Activated CD4-positive, alpha-beta memory T cell treated with anti-CD3 and anti-CD28 coated beads, Interleukin-2, amount 10 ng/mL, durations not matched to agents 7 days and 5 days (primary cell): ENCODE data around the gene SLC10A4. TPM values are rescaled to one million over a fixed set of nuclear protein-coding genes. Genes with fewer than 3 reads are reported as not detected.
A peak's percentile ranks its signal among the peaks of the same experiment; 100 is the strongest.

Experiments used
- CTCF ChIA-PET: fragments of 350-600 bp; sonication (Branson Sonifier 250); formaldehyde crosslinking; loops from one replicate; lab custom pipeline; 2021; ENCODE audit warnings: antibody characterized with exemption, inconsistent platforms; lab: Charles Lee
- POLR2A ChIA-PET: fragments of 350-600 bp; sonication (Branson Sonifier 250); formaldehyde crosslinking; loops from one replicate; lab custom pipeline; 2021; ENCODE audit warnings: antibody characterized with exemption; lab: Charles Lee
- DNase-seq: peaks from one replicate; pipeline ENCODE4 v3.0.0-alpha.2; 2020
- H3K27ac Mint-ChIP-seq: one replicate; pipeline ENCODE4 v1.8.0; 2021; ENCODE audit warnings: mild to moderate bottlenecking, mixed read lengths
- H3K27me3 Mint-ChIP-seq: one replicate; pipeline ENCODE4 v1.8.0; 2021; ENCODE audit warnings: mixed read lengths
- H3K36me3 Mint-ChIP-seq: one replicate; pipeline ENCODE4 v1.8.0; 2021; ENCODE audit warnings: low read depth, mixed read lengths
- H3K4me1 Mint-ChIP-seq: one replicate; pipeline ENCODE4 v1.8.0; 2021; ENCODE audit warnings: mixed read lengths
- H3K4me3 Mint-ChIP-seq: one replicate; pipeline ENCODE4 v1.8.0; 2021; ENCODE audit warnings: mild to moderate bottlenecking, mixed read lengths
- H3K9me3 Mint-ChIP-seq: one replicate; pipeline ENCODE4 v1.8.0; 2021; ENCODE audit warnings: mixed read lengths
- total RNA-seq, 2 experiments: library from RNA; stranded (reverse); gene quantifications; one replicate each; pipeline ENCODE4 v1.2.3, GENCODE V29; 2021

SLC10A4 gene
- total RNA-seq, 2 experiments from 2014 or later, result not detected

- Mint-ChIP-seq H3K9me3 (no peaks in the 10 kb centered on the region), H3K4me1 (no peaks in the 10 kb centered on the region), H3K27ac (no peak overlapping the region), H3K27me3 (peaks cover 8% of the 10 kb centered on the region), H3K4me3 (no peak overlapping the region), H3K36me3 (no peaks in the 10 kb centered on the region)
- no peak for DNase-seq
- ChIA-PET CTCF (no interaction called here), POLR2A (no interaction called here)
Observed at GRCh38 chr4:48467891-48468290, 15.3 kb upstream of the SLC10A4 start.

DNA sequence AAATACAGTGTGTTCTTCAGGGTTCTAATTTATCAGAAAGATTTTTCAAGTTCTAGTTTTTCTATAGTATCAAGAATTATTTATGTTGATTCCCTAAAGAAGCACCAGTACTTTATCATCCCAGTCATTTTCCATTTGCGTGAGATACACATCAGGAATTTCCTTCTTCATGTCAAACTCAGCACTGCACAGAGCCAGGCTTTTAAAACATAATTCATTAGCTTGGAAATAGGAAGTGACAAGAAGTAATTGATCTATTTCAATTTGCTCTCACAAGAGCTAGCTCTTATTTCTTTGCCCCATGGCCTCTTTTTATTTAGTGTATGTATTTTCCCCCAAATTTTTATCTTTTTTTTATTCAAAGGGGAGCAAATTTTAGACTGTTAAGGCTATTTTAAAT, 13.0 kb upstream of the SLC10A4 start:
- POLR2A ChIA-PET, result no interaction called here
- no peak overlapping the region for H3K27ac Mint-ChIP-seq
- CTCF ChIA-PET, result no interaction called here

DNA sequence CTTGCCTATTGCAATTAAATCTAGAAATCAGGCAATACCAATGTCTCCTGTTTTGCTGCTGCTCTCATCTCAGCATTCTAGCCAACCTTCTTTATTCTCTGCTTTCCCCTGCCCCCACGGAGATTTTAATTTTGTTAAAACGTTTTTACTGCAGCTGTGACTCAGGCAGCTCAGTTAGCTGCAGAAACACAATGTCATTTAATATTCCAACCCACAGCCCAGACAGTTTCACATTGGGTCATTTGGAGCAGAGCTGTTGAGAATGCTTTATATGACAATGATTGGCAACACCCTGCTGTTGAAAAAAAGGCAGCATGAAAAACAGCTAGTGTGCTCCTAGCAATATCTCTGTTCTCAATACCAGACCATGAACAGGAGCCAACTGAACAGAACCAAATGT, 12.6 kb upstream of the SLC10A4 start:
- ChIA-PET CTCF (no interaction called here), POLR2A (no interaction called here)
- H3K27ac Mint-ChIP-seq, result no peak overlapping the region
- H3K36me3 Mint-ChIP-seq, result no peaks in the 10 kb centered on the region
- DNase-seq, result no peak
- H3K27me3 Mint-ChIP-seq, result peaks cover 10% of the 10 kb centered on the region
- no peaks in the 10 kb centered on the region for H3K9me3 Mint-ChIP-seq
- H3K4me1 Mint-ChIP-seq, result no peaks in the 10 kb centered on the region
- H3K4me3 Mint-ChIP-seq, result no peak overlapping the region

More for the DNA sequence above, 13.0 kb upstream of the SLC10A4 start:
- H3K4me3 Mint-ChIP-seq, result no peak overlapping the region
- DNase-seq, result no peak
- no peaks in the 10 kb centered on the region for H3K36me3 Mint-ChIP-seq
- no peaks in the 10 kb centered on the region for H3K4me1 Mint-ChIP-seq
- H3K9me3 Mint-ChIP-seq, result no peaks in the 10 kb centered on the region
- peaks cover 8% of the 10 kb centered on the region for H3K27me3 Mint-ChIP-seq

GRCh38 chr4:48472794-48473193, 10.3 kb upstream of the SLC10A4 start:
- no peak overlapping the region for H3K4me3 Mint-ChIP-seq
- H3K27ac Mint-ChIP-seq, result no peak overlapping the region
- ChIA-PET CTCF (no interaction called here), POLR2A (no interaction called here)
- H3K36me3 Mint-ChIP-seq, result no peaks in the 10 kb centered on the region
- H3K27me3 Mint-ChIP-seq, result peaks cover 15% of the 10 kb centered on the region
- no peaks in the 10 kb centered on the region for H3K4me1 Mint-ChIP-seq
- DNase-seq, result no peak
- no peaks in the 10 kb centered on the region for H3K9me3 Mint-ChIP-seq

GRCh38 chr4:48475770-48476169, 7.4 kb upstream of the SLC10A4 start:
- Mint-ChIP-seq H3K9me3 (no peaks in the 10 kb centered on the region), H3K4me1 (no peaks in the 10 kb centered on the region), H3K27ac (no peak overlapping the region), H3K27me3 (peaks cover 17% of the 10 kb centered on the region), H3K36me3 (no peaks in the 10 kb centered on the region), H3K4me3 (no peak overlapping the region)
- DNase-seq, result no peak
- ChIA-PET POLR2A (no interaction called here), CTCF (interaction anchor here (1.3 kb wide), 1 partner anchor 469 kb away, joined by 3 read pairs; no protein-coding TSS in a partner anchor)

GRCh38 chr4:48478273-48478672, 4.9 kb upstream of the SLC10A4 start:
- ChIA-PET CTCF (no interaction called here), POLR2A (no interaction called here)
- H3K4me3 Mint-ChIP-seq, result no peak overlapping the region
- DNase-seq, result no peak
- no peaks in the 10 kb centered on the region for H3K36me3 Mint-ChIP-seq
- no peaks in the 10 kb centered on the region for H3K9me3 Mint-ChIP-seq
- H3K27ac Mint-ChIP-seq, result no peak overlapping the region
- H3K4me1 Mint-ChIP-seq, result peaks cover 5% of the 10 kb centered on the region
- H3K27me3 Mint-ChIP-seq, result peaks cover 40% of the 10 kb centered on the region

DNA sequence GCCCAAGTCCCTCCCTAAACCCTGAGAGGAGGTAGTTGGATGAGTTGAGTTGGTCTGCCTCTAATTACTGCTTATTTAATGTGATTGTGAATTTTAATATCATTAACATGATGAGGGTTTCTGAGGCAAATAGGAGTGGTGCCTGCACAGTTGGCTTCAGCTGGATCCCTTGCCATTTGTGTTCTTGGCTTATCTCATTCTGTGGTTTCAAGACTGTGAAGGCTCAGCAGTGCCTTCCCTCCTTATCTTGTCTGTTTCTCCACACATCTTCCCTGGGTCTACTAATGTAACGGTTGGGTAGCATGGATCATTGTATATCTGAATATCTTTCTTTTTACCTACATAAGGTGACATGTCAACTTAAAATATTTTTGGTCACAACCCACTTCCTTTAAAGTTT, 1.6 kb upstream of the SLC10A4 start:
- no peaks in the 10 kb centered on the region for H3K9me3 Mint-ChIP-seq
- peaks cover 16% of the 10 kb centered on the region for H3K4me1 Mint-ChIP-seq
- H3K27ac Mint-ChIP-seq, result no peak overlapping the region
- no peaks in the 10 kb centered on the region for H3K36me3 Mint-ChIP-seq
- H3K27me3 Mint-ChIP-seq, result peaks cover 53% of the 10 kb centered on the region
- H3K4me3 Mint-ChIP-seq, result no peak overlapping the region
- ChIA-PET CTCF (no interaction called here), POLR2A (no interaction called here)
- DNase-seq, result no peak

GRCh38 chr4:48483777-48484493, 792 bp downstream of the SLC10A4 start:
- Mint-ChIP-seq H3K36me3 (no peaks in the 10 kb centered on the region), H3K4me1 (peaks cover 16% of the 10 kb centered on the region), H3K27me3 (peaks cover 66% of the 10 kb centered on the region), H3K27ac (no peak overlapping the region), H3K4me3 (peak overlapping the region; percentile 23), H3K9me3 (no peaks in the 10 kb centered on the region)
- no peak for DNase-seq
- ChIA-PET CTCF (no interaction called here), POLR2A (interaction anchor here (1.1 kb wide), 1 partner anchor 141 kb away, joined by 3 read pairs; no protein-coding TSS in a partner anchor)

DNA sequence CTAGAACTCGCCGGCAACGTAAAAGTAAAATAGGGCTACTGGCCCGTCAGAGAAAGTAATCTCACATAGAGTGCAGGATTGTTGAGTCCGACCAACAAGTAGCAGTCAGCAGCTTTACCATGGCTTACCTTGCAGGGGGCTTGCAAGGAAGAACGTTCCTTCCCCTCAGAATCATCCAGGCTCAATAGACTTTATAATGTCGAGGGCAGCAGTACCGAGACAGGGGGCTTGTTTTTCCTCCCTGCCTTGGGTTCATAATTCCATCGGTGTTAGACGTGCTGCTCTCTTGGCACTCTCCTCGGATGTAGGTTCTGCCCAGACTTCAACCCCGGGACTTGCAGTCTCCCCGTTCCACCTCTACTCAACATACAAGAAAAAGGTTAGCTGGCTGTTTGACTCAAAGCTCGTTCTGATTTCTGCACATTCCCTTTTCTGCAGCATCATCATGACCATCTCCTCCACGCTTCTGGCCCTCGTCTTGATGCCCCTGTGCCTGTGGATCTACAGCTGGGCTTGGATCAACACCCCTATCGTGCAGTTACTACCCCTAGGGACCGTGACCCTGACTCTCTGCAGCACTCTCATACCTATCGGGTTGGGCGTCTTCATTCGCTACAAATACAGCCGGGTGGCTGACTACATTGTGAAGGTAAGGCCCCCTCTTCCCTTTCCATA, 1.5 kb downstream of the SLC10A4 start:
- Mint-ChIP-seq H3K27ac (no peak overlapping the region), H3K27me3 (peaks cover 70% of the 10 kb centered on the region), H3K4me1 (peaks cover 19% of the 10 kb centered on the region), H3K4me3 (no peak overlapping the region), H3K9me3 (no peaks in the 10 kb centered on the region), H3K36me3 (no peaks in the 10 kb centered on the region)
- DNase-seq, result no peak
- ChIA-PET POLR2A (interaction anchor here (1.1 kb wide), 1 partner anchor 142 kb away, joined by 3 read pairs; no protein-coding TSS in a partner anchor), CTCF (no interaction called here)

DNA sequence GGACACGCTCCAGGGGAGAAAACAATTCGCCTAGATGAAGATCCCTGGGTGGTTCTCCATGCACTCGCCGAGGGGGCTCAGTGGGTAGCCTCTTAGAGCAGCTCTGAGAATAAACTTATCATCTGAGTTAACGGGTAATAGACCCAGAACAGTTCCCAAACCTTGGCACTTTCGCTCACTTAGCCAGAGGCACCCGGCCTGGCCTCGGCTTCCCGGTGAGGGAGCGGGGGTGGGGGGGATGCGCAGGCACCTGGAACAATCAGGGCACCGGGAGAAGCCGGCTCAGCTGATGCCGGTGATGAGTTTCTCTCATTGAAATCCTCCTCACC, 6.5 kb downstream of the SLC10A4 start:
- Mint-ChIP-seq H3K9me3 (no peaks in the 10 kb centered on the region), H3K4me1 (peaks cover 7% of the 10 kb centered on the region), H3K27me3 (peaks cover 58% of the 10 kb centered on the region), H3K27ac (no peak overlapping the region), H3K36me3 (no peaks in the 10 kb centered on the region), H3K4me3 (peak overlapping the region; percentile 27)
- ChIA-PET CTCF (no interaction called here), POLR2A (no interaction called here)
- no peak for DNase-seq

DNA sequence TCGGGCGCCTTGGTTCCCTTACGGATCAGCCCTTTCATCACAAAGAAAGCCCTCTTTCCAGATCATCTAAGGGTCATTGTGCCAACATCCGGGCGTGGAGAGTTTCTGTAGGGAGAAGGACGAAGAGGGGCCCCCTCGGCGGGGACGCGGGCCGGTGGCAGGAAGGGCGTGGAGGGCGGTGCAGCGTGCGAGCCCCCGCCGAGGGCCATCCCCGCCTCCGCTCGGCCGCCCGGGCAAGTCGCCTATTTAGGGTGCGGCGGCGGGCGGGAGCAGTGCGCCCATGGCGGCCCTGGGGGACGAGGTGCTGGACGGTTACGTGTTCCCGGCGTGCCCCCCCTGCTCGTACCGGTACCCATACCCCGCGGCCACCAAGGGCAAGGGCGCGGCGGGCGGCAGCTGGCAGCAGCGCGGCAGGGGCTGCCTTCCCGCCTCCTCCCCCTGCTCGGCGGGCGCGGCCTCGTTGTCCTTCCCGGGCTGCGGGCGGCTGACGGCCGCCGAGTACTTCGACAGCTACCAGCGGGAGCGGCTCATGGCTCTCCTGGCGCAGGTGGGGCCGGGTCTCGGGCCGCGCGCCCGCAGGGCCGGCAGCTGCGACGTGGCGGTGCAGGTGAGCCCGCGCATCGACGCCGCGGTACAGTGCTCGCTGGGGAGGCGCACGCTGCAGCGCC, 7.0 kb downstream of the SLC10A4 start, which contains the start of gene ZAR1:
Gene ZAR1 (plus strand): TSS at position 241 of the 668 bp plus-strand sequence. CDS start 40 bp downstream, at position 281.
- no peaks in the 10 kb centered on the region for H3K9me3 Mint-ChIP-seq
- H3K4me1 Mint-ChIP-seq, result peaks cover 4% of the 10 kb centered on the region
- H3K27ac Mint-ChIP-seq, result no peak within 1 kb of the TSS
- ChIA-PET CTCF (no interaction called here), POLR2A (no interaction called here)
- no peak for DNase-seq
- peak within 1 kb of the TSS; percentile 27 for H3K4me3 Mint-ChIP-seq
- H3K27me3 Mint-ChIP-seq, result peaks cover 53% of the 10 kb centered on the region
- H3K36me3 Mint-ChIP-seq, result no peaks in the 10 kb centered on the region

GRCh38 chr4:48490680-48491513, 7.8 kb downstream of the SLC10A4 start:
- Mint-ChIP-seq H3K36me3 (peaks cover under 1% of the 10 kb centered on the region), H3K27me3 (peaks cover 48% of the 10 kb centered on the region)
- POLR2A ChIA-PET, result no interaction called here

More at GRCh38 chr4:48490680-48491513, 7.8 kb downstream of the SLC10A4 start:
- CTCF ChIA-PET, result no interaction called here
- Mint-ChIP-seq H3K4me1 (peaks cover 4% of the 10 kb centered on the region), H3K9me3 (no peaks in the 10 kb centered on the region), H3K4me3 (no peak overlapping the region), H3K27ac (no peak overlapping the region)
- no peak for DNase-seq
